ENCODE data around the gene LRRC52. TPM values are rescaled to one million over a fixed set of nuclear protein-coding genes. Genes with fewer than 3 reads are reported as not detected.

Gene LRRC52
- total and polyA plus RNA-seq, 4 donors, result not detected

DNA sequence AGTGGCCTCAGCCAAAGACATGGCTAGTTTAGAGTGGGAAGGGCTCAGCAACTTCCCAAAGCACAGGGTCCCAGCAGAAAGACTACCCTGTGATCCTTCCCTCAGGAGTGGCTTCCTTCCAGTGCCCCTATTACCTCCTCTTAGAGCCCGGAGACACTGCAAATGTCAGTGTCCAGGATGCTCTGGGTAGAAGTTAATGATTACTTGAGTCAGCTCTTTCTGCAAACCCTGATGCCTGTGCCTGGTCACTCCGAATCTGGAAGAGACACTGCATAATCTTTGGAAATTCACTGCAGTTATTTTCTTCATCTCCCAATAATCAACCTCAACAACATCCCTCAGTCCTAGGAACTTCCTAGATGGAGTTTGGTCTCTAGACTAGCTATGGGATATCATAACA is 60.0 kb downstream of the LRRC52 start:
- DNase-seq (ENCODE audit: low spot score), result no peak
- TF ChIP-seq, protein P1, sequence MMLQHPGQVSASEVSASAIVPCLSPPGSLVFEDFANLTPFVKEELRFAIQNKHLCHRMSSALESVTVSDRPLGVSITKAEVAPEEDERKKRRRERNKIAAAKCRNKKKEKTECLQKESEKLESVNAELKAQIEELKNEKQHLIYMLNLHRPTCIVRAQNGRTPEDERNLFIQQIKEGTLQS (IDR thresholded peaks at IDR 0.05), result no peak
- TF ChIP-seq HNF4A (conservative IDR thresholded peaks at IDR 0.05) (peak in 1 of 2 donors; percentile 6), HNF4G (IDR thresholded peaks at IDR 0.05) (no peak), FOXA1 (IDR thresholded peaks at IDR 0.05) (no peak), NR2F2 (IDR thresholded peaks at IDR 0.05) (no peak), FOXA2 (IDR thresholded peaks at IDR 0.05) (no peak), TAF1 (conservative IDR thresholded peaks at IDR 0.05) (no peak), SP1 (IDR thresholded peaks at IDR 0.05) (peak; percentile 7), EGR1 (IDR thresholded peaks at IDR 0.05; ENCODE audit: low read depth in 2 of 2) (no peak), YY1 (IDR thresholded peaks at IDR 0.05) (no peak), RXRA (IDR thresholded peaks at IDR 0.05) (no peak), JUND (IDR thresholded peaks at IDR 0.05) (no peak), RAD21 (IDR thresholded peaks at IDR 0.05) (peak in 1 of 2 donors; percentile 33), GABPA (IDR thresholded peaks at IDR 0.05 in 1 of 2, conservative IDR thresholded peaks at IDR 0.05 in 1 of 2) (no peak)
- TF ChIP-seq, protein P2, sequence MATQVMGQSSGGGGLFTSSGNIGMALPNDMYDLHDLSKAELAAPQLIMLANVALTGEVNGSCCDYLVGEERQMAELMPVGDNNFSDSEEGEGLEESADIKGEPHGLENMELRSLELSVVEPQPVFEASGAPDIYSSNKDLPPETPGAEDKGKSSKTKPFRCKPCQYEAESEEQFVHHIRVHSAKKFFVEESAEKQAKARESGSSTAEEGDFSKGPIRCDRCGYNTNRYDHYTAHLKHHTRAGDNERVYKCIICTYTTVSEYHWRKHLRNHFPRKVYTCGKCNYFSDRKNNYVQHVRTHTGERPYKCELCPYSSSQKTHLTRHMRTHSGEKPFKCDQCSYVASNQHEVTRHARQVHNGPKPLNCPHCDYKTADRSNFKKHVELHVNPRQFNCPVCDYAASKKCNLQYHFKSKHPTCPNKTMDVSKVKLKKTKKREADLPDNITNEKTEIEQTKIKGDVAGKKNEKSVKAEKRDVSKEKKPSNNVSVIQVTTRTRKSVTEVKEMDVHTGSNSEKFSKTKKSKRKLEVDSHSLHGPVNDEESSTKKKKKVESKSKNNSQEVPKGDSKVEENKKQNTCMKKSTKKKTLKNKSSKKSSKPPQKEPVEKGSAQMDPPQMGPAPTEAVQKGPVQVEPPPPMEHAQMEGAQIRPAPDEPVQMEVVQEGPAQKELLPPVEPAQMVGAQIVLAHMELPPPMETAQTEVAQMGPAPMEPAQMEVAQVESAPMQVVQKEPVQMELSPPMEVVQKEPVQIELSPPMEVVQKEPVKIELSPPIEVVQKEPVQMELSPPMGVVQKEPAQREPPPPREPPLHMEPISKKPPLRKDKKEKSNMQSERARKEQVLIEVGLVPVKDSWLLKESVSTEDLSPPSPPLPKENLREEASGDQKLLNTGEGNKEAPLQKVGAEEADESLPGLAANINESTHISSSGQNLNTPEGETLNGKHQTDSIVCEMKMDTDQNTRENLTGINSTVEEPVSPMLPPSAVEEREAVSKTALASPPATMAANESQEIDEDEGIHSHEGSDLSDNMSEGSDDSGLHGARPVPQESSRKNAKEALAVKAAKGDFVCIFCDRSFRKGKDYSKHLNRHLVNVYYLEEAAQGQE (IDR thresholded peaks at IDR 0.05), result no peak
- TF ChIP-seq, protein P3, sequence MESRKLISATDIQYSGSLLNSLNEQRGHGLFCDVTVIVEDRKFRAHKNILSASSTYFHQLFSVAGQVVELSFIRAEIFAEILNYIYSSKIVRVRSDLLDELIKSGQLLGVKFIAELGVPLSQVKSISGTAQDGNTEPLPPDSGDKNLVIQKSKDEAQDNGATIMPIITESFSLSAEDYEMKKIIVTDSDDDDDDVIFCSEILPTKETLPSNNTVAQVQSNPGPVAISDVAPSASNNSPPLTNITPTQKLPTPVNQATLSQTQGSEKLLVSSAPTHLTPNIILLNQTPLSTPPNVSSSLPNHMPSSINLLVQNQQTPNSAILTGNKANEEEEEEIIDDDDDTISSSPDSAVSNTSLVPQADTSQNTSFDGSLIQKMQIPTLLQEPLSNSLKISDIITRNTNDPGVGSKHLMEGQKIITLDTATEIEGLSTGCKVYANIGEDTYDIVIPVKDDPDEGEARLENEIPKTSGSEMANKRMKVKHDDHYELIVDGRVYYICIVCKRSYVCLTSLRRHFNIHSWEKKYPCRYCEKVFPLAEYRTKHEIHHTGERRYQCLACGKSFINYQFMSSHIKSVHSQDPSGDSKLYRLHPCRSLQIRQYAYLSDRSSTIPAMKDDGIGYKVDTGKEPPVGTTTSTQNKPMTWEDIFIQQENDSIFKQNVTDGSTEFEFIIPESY (IDR thresholded peaks at IDR 0.05), result no peak
- TF ChIP-seq, protein P4, sequence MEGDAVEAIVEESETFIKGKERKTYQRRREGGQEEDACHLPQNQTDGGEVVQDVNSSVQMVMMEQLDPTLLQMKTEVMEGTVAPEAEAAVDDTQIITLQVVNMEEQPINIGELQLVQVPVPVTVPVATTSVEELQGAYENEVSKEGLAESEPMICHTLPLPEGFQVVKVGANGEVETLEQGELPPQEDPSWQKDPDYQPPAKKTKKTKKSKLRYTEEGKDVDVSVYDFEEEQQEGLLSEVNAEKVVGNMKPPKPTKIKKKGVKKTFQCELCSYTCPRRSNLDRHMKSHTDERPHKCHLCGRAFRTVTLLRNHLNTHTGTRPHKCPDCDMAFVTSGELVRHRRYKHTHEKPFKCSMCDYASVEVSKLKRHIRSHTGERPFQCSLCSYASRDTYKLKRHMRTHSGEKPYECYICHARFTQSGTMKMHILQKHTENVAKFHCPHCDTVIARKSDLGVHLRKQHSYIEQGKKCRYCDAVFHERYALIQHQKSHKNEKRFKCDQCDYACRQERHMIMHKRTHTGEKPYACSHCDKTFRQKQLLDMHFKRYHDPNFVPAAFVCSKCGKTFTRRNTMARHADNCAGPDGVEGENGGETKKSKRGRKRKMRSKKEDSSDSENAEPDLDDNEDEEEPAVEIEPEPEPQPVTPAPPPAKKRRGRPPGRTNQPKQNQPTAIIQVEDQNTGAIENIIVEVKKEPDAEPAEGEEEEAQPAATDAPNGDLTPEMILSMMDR (IDR thresholded peaks at IDR 0.05; ENCODE audit: low read depth, low read length, missing input control), result no peak
- TF ChIP-seq, protein P5, sequence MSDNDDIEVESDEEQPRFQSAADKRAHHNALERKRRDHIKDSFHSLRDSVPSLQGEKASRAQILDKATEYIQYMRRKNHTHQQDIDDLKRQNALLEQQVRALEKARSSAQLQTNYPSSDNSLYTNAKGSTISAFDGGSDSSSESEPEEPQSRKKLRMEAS (IDR thresholded peaks at IDR 0.05), result no peak
- no peak overlapping the region for H3K9ac ChIP-seq (ENCODE audit: low read depth in 1 of 2, low read length in 2 of 2)
- 43% methylated on average over 2 of the region's 2 CpGs for WGBS
- H3K36me3 ChIP-seq (ENCODE audit: control insufficient read depth in 4 of 4, insufficient read depth in 3 of 4, low read depth in 1 of 4, low read length in 3 of 4), result no peaks in the 10 kb centered on the region
- H3K27me3 ChIP-seq (ENCODE audit: control insufficient read depth in 4 of 4, insufficient read depth in 4 of 4, low read length in 3 of 4), result no peaks in the 10 kb centered on the region
- peaks cover 0 to 26% (median 10%) of the 10 kb centered on the region in 4 donors for H3K4me1 ChIP-seq (ENCODE audit: control insufficient read depth in 4 of 4, insufficient read depth in 4 of 4, low read length in 3 of 4)
- no peak overlapping the region for H3K27ac ChIP-seq (ENCODE audit: low read depth in 1 of 2, low read length in 2 of 2)
- no peak overlapping the region for H3K4me3 ChIP-seq (ENCODE audit: low read depth in 1 of 3, low read length in 3 of 3)
- H3K9me3 ChIP-seq (ENCODE audit: control insufficient read depth in 4 of 4, low read length in 3 of 4), result no peaks in the 10 kb centered on the region
